ENCODE data around the gene ANXA2. TPM values are rescaled to one million over a fixed set of nuclear protein-coding genes. Genes with fewer than 3 reads are reported as not detected.
A peak's percentile ranks its signal among the peaks of the same experiment; 100 is the strongest.

Gene ANXA2
- 100 to 1,000 TPM; 355 to 392 TPM for total RNA-seq
- 280 TPM for polyA plus RNA-seq (2013, experiment 1 of 2)
- 311 TPM for polyA plus RNA-seq (2013, experiment 2 of 2)
- long read RNA-seq, experiment 1, transcript ANXA2-204 (13 exons, 1,435 nt): major isoform, 47 of 244 reads
- long read RNA-seq, experiment 1, partial matches to known transcripts: 108 of 244 reads
- long read RNA-seq, experiment 1, other reads (novel, unspliced or antisense): 87 of 244 reads
- long read RNA-seq, experiment 2, transcript ANXA2-204 (13 exons, 1,435 nt): major isoform, 850 of 1,003 reads
- long read RNA-seq, experiment 2, transcript ANXA2-203 (14 exons, 1,444 nt): minor isoform, 71 of 1,003 reads
- long read RNA-seq, experiment 2, partial matches to known transcripts: 26 of 1,003 reads
- long read RNA-seq, experiment 2, other reads (novel, unspliced or antisense): 50 of 1,003 reads
- long read RNA-seq, experiment 3, transcript ANXA2-203 (14 exons, 1,444 nt): minor isoform, 282 of 2,548 reads
- long read RNA-seq, experiment 3, transcript ANXA2-204 (13 exons, 1,435 nt): major isoform, 2,080 of 2,548 reads
- long read RNA-seq, experiment 3, transcript ANXA2-201 (13 exons, 1,444 nt): minor isoform, 5 of 2,548 reads
- long read RNA-seq, experiment 3, transcript ANXA2-202 (14 exons, 1,676 nt): minor isoform, 9 of 2,548 reads
- long read RNA-seq, experiment 3, partial matches to known transcripts: 35 of 2,548 reads
- long read RNA-seq, experiment 3, other reads (novel, unspliced or antisense): 135 of 2,548 reads
- long read RNA-seq, experiment 4, transcript ANXA2-203 (14 exons, 1,444 nt): minor isoform, 109 of 2,190 reads
- long read RNA-seq, experiment 4, transcript ANXA2-204 (13 exons, 1,435 nt): major isoform, 1,950 of 2,190 reads
- long read RNA-seq, experiment 4, partial matches to known transcripts: 40 of 2,190 reads
- long read RNA-seq, experiment 4, other reads (novel, unspliced or antisense): 83 of 2,190 reads

GRCh38 chr15:60397772-60398445 lies at the start of gene ANXA2:
Gene ANXA2, minus strand, starts transcription at chr15:60397986. Its CDS starts 11,911 bp downstream, at chr15:60386075.
- Mint-ChIP-seq H3K36me3 (ENCODE audit: low read depth) (peaks cover 17% of the 10 kb centered on the region), H3K9me3 (no peaks in the 10 kb centered on the region), H3K4me3 (peak within 1 kb of the TSS; percentile 86), H3K27me3 (ENCODE audit: insufficient read depth) (peaks cover 27% of the 10 kb centered on the region), H3K4me1 (peaks cover 41% of the 10 kb centered on the region), H3K27ac (peak within 1 kb of the TSS; percentile 93)
- peak; percentile 91 for DNase-seq
- H3K4me1 ChIP-seq (ENCODE audit: control insufficient read depth, insufficient read depth, low read length): peaks cover 25% of the 10 kb centered on the region
- WGBS, 2 experiments (ENCODE audit: insufficient coverage in 1 of 2, insufficient read length in 1 of 2): 0 to 1% methylated on average over 5 to 49 of the region's 53 CpGs
- peak within 1 kb of the TSS; percentile 96 for H3K9ac ChIP-seq (ENCODE audit: extremely low read depth, low read length, poor library complexity, severe bottlenecking)
- H3K27ac ChIP-seq (ENCODE audit: low read depth, low read length): peak within 1 kb of the TSS; percentile 67
- peak within 1 kb of the TSS; percentile 98 for H3K4me3 ChIP-seq (ENCODE audit: low read length)
- no peaks in the 10 kb centered on the region for H3K9me3 ChIP-seq (ENCODE audit: control insufficient read depth, low read length)
- TF ChIP-seq CTCF (conservative IDR thresholded peaks at IDR 0.05): no peak
- H3K27me3 ChIP-seq (ENCODE audit: control insufficient read depth, insufficient read depth, low read length, poor library complexity, severe bottlenecking): no peaks in the 10 kb centered on the region
- peaks cover 32% of the 10 kb centered on the region for H3K36me3 ChIP-seq (ENCODE audit: control insufficient read depth, insufficient read depth, low read length)

GRCh38 chr15:60444289-60444912 lies 46.6 kb upstream of the ANXA2 start:
- no peak overlapping the region for H3K27ac ChIP-seq (ENCODE audit: low read depth, low read length)
- H3K36me3 Mint-ChIP-seq (ENCODE audit: low read depth): peaks cover 38% of the 10 kb centered on the region
- peaks cover 14% of the 10 kb centered on the region for H3K4me1 Mint-ChIP-seq

More at GRCh38 chr15:60444289-60444912, 46.6 kb upstream of the ANXA2 start:
- WGBS, 2 experiments (ENCODE audit: insufficient coverage in 1 of 2, insufficient read length in 1 of 2): 89 to 93% methylated on average over 5 to 6 of the region's 6 CpGs
- Mint-ChIP-seq H3K9me3 (no peaks in the 10 kb centered on the region), H3K27me3 (ENCODE audit: insufficient read depth) (no peaks in the 10 kb centered on the region), H3K4me3 (no peak overlapping the region), H3K27ac (no peak overlapping the region)
- peak; percentile 62 for TF ChIP-seq CTCF (conservative IDR thresholded peaks at IDR 0.05)
- Histone ChIP-seq H3K9me3 (ENCODE audit: control insufficient read depth, low read length) (no peaks in the 10 kb centered on the region), H3K27me3 (ENCODE audit: control insufficient read depth, insufficient read depth, low read length, poor library complexity, severe bottlenecking) (no peaks in the 10 kb centered on the region), H3K36me3 (ENCODE audit: control insufficient read depth, insufficient read depth, low read length) (peaks cover 43% of the 10 kb centered on the region), H3K9ac (ENCODE audit: extremely low read depth, low read length, poor library complexity, severe bottlenecking) (no peak overlapping the region), H3K4me1 (ENCODE audit: control insufficient read depth, insufficient read depth, low read length) (no peaks in the 10 kb centered on the region), H3K4me3 (ENCODE audit: low read length) (no peak overlapping the region)
- DNase-seq: no peak

Data from endodermal cell (in vitro differentiated cells).